CD4-positive, alpha-beta T cell treated with Interleukin-1 beta for 1 hour (primary cell): Measurements from ENCODE around the gene SIRT7.
A peak's percentile ranks its signal among the peaks of the same experiment; 100 is the strongest.
"Not testable (repeated sequence)": the region's sequence is repeated elsewhere in the genome, so short reads cannot be mapped to it uniquely, and the experiment has no call there.

Source experiments
- DNase-seq, 2 donors: peaks; one replicate each; pipeline ENCODE4 v3.0.0-alpha.2; 2020 to 2022

The SIRT7 gene

DNA sequence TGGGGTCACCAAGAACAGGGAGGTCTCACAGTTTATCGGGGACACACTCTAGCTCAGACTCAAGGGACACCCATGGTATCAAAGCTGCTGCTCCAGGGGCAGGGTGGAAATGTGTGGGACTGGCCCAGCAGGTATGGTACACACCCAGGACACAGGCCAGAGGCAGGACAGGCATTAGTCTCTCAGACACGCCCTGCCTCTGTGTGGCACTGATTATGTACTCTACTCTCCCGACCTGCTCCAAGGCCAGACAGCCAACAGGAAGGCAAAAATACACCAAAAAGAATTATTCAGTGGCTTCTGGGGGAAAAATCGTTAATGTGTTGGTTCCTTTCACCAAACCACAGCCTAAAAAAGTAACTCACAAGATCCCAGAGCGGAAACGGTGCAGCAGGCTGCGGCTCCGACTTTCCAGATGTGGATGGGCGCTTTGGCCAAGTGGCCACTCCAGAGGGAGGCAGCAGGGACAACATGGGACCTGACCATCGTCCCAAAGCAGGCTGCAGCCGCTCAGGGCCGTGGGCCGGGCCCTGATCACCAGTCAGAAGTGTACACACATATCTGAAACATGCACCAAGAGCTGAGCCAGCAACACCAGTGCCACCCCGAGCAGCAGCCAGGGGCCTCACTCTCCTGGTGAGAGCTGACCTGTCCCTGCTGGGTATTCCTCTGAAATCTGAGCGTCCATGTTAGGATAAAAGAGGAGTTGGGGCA lies 1.0 kb upstream of the SIRT7 start:
- no peak for DNase-seq

DNA sequence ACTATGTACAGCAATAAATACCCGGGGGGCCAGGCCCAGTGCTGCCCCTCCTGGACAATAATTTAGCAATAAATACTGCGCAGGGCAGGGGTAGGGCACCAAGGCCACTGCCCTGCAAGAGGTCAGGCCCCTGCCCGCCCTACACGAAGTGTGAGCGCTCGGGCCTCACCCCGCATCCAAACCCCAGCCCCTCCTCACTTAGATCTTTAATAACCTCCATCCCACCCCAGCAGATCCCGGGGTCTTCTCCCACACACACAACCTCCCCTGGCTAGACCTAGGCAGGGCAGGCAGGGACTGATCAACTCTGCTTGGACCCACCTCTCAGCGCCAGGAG lies 325 bp upstream of the SIRT7 start:
- DNase-seq = not testable (repeated sequence)

DNA sequence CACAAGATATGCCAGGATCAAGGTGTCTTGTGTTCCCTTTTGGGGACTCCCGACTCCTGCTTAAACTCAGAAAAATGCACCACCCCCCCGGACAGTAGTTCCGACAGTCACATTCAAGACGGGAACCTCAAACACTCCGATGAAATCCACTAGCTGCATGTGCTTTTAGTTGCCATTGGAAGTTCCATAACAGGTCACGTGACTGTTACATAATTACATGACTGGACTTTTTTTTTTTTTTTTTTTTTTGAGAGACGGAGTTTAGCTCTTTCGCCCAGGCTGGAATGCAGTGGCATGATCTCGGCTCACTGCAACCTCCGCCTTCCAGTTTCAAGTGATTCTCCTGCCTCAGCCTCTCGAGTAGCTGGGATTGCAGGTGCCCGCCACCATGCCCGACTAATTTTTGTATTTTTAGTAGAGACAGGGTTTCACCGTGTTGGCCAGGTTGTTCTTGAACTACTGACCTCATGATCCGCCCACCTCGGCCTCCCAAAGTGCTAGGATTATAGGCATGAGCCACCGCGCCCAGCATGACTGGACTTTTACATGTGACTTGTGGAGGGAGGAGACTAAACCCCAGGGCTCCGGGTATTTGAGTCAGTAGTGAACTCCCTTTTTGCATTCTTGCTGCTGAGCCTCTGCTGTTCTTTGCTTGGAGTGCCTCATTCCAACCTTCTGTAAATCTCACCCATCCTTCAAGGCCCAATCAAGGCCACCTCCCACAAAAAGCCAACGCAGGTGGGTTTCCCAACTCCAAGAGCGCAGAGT lies 1.6 kb downstream of the SIRT7 start:
- DNase-seq = no peak

DNA sequence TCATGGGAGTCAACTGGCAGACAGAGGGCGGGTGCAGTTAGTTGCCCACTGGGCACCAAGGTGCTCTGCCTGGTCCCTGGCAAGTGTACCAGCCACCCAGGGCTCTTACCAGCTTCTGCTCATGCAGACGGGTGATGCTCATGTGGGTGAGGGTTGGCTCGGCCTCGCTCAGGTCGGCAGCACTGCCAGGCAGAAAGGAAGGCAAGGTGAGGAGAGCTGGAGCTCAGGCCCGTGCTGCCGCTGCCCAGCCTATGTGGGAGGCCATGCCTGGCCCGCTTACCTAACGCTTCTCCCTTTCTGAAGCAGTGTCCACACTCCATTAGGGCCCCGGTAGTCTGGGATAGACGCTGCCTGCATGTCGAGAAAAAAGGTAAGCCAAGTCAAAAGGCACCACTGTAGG lies 2.6 kb downstream of the SIRT7 start:
- DNase-seq = no peak

DNA sequence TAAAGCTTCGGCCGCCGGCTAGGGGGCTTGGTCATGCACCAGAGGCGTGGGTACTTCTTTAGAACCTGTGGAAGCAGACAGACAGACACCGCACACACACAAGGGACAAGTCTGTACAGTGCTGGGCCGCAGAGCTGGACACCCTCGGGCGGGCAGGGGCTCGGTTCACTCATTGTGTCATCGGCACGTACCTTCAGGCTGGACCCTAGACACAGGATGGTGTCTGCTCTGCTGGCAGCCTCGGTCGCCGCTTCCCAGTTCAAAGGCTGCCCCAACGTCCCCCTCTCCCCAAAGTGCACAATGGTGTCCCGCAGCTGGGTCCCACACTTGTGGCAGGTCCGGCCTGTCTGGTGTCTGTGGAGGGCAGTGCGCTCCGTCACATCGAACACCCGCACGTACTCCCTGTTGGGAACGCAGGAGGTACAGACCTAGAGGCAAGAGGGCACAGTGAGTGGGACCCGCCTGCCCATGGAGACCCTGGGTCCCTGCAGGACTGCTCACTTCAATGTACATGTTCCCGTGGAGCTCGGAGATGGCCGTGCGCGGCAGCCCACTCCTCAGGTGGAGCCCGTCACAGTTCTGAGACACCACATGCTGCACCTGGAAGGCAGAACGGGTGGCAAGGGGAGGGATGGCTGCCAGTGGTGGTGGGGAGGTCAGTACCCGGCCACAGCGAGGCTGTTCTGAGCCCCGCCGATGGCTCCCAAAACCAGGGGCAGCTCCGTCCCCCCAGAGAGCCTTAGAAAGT lies 3.7 kb downstream of the SIRT7 start:
- no peak for DNase-seq

DNA sequence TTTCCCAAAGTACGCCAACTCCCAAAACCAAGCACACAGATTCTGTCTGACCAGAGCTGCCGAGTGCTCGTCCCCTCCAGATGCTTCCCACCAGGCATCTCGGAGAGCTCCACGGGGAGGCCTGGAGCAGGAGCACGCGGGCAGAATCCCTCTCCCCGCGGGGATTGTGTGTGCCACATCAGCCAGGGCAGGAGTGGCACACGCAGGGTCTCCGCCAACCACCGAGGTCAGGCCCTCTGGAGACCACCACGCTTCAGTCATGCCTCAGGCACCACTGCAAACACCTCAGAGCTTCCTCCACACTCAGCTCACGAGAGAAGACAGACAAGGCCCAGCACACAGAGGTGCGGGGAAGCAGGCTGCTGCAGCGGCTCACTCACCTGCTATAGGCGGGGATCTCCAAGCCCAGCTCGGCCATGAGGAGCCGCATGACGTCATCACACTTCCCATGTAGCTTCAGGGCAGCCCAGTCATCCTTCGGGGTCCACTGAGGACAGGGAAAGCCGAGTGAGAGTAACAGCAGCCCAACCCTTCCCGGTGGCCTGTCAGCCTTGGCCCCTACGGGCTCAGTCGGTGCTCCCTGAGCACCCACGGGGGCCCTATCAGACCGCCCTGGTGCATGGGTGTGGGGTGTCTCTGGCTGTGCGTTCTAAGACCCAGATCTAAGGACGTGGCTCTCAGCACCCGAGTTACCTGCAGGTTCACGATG lies 4.4 kb downstream of the SIRT7 start:
- DNase-seq = no peak

DNA sequence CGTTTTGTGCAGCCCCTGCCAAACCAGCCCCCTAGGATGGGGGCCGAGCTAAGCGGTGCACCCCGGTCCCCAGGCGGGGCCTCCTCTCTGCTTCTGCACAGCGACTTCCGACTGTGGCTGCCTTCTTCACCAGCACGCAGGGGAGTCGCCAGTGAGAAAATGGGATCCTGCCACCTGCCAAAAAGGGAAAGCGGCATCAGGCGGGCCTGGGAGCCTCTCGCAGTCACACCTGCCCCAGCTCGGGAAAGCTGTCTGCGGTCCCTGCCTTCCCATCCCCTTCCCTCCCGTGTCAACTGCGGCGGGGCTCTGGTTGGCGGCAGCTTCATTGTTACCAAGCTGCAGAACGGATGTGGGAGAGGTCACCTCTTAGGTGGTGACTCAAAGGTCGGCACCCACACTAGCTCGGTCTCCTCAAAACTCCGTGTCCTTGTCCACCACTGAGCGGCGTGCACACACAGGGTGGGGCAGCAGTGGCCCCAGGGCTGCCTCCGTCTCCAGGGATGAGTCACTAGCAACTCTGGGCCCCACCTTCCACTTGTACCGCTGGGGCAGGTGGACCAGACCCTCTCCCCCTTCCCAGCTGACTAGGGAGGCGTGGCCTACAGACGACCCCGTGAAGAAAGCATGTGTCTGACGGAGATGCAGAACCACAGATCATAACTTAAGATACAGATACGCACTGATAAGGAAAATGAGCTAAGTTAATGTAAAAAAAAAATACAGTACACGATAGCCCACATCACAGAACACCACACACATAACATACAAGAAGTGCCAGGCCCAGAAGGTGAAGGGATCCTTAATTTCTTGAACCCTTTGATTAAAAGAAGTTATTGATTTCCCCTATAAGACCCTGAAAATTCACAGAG lies 5.3 kb downstream of the SIRT7 start:
- no peak for DNase-seq

DNA sequence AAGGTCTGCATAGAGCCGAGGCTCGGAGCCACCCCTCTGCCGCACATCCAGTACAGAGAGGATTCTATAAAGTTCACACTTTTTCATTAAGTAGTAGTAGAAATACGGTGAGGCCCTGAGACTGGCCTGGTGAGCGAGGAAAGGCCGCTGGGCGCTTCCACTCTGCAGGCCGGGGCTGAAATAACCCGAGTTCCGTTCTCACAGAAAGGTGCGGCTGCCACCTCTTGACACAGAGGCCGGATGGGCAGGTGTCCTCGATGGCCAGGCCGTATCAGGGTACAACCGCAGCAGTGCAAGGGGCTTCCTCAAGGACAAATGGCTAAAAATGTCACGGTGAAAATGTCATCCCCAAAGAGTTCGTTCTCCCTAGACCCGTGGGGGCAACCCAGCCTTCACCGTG lies 6.0 kb downstream of the SIRT7 start:
- DNase-seq = no peak

DNA sequence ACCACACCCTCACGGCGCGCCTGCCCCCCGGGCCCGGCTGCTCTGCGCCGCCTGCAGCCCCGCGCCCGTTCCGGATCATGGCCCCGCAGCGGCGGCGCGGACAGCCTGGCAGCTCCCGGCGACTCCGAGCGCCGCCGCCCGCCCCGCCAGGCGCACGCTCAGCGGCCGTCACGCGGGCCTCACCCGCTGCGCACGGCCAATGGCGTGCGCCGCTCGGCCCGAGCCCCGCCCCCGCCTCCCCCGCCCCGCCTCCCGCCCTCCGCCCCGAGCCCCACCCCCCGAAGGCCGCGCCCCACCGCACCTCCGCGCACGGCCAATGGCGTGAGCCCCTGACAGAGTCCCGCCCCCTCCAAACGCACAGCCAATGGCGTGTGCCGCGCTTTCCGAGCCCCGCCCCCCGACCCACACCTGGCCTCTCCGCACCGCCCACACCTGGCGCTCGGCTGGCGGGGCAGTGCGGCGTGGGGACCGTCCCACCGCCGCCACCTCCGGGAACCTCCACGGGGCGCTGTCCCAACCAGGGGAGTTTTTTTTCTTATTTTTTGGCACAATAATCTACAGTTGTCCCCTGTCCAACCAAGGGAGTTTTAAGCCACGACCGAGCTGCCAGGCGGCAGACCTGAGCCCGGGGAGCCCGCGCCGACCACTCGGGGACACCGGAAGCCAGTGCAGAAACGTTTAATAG lies 6.6 kb downstream of the SIRT7 start, which contains the start of gene PCYT2:
TSS of gene PCYT2 (minus strand) at position 123 of the 685 bp plus-strand sequence. CDS start at position 79, 44 bp downstream.
- peak; percentile 93 to 94 for DNase-seq

DNA sequence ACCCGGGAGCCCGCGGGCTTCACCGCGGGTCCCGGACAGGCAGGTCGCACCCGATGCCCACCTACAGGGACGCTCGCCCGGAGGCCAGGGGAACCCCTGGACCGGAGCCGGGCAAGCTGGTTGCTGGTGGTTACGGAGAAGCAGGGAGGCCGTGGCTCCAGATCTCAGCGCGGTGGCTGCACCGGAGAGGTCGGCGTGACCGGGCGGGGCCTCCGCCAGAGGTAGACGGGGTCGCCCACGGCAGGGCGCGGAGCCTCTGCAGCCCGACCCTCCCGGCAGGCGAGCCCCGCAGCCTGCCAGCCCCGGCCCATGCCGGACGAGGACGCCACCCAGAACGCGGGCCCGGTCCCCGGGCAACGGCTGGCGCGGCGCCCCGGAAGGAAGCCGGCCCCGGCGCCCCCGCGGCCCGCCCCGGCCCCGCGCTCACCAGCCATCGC lies 7.1 kb downstream of the SIRT7 start:
- DNase-seq = no peak

DNA sequence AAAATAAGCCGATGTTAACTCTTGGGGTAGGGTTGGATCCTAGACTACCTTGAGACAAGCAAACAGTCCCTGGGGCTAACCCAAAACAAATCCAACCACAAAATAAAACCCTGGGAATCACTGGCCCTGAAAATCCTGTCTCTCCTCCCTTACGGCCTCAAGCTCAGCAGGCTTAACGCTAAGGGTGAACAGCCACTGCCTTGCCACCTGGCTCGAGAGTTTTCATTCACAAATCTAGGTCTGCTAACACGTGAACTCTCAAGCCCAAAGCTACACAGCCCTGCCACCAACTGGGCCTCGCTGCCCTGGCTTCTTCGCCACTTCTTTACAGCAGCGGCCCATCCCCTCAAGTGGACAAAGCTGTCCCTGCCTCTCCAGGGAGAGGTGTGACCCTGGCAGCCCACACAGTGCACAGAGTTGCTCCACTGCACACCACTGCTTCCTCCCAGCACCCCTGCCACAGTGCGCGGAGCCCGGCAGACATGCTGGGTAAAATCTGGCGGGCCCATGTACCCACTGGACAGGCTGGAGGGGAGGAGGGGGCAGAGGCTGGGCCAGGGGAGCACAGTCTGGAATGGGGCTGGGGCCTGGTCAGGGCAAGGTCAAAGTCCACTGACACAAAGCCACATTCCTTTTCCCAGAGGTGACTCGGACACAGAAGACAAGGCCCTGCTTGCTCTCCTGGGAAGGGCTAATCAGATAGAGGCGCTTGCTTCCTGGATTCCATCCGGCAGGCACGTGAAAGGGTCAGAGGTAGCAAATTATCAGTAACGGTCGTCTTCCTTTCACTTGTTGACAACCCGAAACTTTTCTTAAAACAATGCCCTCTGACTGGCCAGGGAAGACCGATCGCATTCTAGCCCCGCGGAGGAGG lies 7.8 kb downstream of the SIRT7 start:
- DNase-seq = no peak

DNA sequence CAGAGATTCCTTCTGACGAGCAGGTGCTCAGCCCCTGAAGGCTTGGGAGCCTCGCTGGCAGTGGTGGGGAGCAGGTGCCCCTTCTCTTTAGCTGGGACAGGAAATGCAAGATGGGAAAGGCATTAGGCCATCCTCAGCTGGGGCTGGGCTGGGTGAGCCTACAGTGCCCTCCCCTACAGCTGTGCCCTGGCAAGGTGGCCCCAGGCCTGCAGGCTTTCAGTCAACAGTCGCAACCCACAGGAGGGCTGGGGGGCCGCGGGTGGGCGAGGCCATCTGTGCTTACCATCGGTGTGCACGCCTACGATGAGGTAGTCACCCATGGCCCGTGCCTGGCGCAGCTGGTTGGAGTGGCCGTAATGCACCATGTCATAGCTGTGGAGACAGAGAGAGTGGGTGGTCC lies 8.7 kb downstream of the SIRT7 start:
- DNase-seq = no peak

DNA sequence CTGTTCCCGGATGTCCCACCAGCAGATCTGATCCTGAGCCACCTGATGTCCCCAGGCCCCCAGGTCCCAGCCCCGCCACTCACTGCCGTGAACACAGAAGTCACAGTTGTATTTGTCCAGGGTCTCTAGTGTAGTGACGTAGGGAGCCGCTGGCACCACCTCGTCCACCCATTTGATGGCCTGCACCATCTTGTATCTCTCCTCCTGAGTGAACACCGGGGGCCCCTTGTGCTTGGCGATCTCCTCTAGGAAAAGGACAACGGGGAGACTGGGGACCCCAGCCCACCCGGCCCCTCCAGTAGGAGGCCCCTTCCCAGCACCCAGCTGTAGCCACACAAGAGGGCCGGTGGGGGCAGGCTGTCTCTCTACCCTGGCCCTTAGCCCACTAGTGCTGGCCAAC lies 9.2 kb downstream of the SIRT7 start:
- no peak for DNase-seq

DNA sequence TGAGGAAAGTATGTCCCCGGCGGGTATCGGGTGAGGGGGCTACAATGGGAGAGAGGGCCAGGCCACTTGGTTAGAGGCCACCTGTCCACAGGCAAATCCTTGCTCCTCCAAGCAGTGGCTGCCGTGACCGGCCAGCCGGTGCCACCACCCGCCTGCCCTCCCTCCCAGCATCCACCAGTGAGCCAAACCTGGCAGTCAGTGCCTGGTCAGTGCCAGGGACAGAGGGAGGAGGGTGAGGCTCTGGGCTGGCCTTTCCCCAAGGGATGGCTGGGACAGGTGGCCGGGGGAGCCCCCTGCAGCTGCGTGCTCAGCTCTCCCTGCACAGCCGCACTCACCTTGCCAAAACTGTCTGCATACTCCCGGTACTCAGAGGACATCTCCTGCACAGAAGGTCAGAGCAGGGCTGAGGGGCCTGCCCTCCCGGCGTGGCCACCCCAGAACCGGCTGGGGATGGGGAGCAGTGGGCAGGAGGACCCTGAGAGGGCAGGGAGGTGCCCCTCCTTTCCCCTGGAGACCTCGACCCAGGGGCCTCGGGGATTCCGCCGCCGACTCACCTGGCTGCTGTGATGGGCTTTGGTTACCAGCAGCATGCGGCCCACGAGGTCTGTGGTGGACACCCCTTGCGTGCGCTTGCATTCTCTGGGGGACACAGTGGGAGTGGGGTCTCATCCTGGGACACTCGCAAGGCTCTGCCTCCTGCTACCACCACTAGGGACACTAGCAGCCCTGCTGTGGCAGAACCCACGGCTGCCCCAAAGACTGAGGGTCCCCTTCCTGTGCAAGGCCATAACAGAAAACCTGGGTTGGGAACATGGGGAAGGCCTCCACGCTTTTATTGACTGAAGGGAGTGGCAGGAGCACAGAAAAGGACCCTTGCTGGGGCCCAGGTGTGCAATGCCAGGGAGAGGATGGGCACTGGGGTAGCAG lies 10.5 kb downstream of the SIRT7 start:
- DNase-seq = no peak

DNA sequence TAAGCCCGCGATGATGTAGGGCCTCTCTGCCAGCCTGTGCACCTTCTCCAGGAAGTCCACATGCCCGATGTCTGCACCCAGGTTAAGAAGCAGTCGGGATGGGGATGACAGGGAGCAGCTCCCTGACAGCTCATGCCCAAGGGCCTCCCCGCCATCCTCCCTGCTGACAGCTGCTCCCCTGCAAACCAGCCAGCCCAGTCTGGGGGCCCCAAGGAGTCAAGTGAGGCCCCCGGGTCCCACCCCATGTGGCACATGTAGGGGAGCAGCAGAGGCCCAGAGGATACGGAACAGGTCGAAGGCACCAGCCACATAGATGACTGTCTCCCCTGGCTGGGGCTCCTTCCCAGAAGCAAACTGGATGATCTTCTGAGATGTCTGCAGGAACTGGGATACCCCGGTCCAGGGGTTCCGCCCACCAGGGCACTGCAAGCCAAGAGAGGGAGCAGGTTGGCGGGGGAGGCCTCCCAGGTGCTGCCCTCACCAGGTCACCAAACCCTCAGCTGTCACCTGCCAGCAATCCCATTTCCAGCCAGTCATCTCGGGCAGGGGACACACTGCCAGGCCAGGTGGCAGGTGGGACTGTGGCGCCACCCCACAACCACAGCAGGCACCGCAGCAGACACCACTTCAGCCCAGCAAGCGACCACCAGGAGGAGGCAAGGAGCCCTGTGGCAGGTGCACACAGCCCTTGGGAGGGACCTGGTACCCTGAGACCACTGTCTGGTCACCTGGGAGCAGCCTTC lies 11.3 kb downstream of the SIRT7 start:
- no peak for DNase-seq

DNA sequence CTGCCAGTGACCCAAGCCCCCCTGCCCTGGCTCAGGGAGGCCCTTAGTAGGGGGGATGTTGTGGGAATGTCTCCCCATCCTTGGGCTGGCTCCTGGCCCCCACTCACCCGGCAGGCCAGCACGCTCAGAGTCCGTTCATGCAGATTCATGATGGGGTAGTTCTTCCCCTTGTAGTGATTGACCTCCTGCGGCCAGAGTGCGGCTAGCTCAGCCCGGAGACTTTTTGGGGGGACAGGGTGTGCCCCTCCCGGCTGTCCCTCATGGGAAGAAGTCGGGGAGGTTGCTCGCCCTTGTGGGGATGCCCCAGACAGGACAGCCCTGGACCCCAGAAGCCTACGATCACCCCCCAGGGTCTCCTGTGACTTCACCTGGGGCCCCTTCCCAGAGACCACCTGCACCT lies 12.0 kb downstream of the SIRT7 start:
- no peak for DNase-seq

DNA sequence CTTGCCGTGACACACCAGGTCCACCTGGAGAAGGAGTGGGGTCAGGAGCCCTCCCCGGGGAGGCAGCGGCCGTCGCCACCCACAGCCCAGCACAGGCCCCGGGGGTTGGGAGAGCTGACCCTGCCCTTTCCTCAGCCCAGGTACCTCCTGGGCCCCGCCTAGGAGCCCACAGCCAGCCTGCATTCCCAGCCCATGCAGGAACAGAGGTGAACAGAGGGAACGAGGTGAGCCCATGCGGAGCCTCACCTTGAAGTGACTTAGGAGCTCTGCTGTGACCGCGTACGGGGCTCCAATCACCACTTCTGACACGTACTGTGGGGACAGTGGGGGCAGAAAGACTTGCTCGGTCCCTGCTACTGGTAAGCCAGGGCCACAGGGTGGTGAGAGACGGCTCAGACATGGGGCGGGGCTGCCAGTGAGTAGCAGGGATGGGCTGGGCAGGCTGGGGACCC lies 12.5 kb downstream of the SIRT7 start:
- DNase-seq = no peak
